ENCODE measurements around the gene TRIM72.
"Not testable (repeated sequence)": the region's sequence is repeated elsewhere in the genome, so short reads cannot be mapped to it uniquely, and the experiment has no call there.

Gene TRIM72

DNA sequence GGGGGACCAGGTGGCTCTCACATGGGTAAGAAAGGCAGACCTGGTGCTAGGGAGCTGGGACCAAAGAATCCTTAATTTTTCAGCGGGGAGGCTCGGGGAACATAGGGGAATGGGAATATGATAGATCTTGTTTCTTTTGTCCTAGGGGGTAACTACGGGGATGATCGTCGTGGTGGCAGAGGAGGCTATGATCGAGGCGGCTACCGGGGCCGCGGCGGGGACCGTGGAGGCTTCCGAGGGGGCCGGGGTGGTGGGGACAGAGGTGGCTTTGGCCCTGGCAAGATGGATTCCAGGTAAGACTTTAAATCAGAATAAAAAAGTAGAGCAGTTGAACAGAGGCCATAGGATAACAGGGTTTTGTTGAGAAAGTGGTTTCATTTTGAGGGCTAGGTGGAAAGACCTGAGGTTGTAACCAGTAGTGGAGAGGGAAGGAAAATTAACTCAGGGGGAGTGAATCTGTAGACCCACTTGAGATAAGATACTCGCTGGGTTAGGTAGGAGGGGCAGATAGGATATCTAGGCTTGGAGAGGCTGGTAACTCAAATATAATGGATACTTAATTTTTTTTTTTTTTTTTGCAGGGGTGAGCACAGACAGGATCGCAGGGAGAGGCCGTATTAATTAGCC is 23.0 kb upstream of the TRIM72 start:
- no peak for DNase-seq (ENCODE audit: low read depth)

DNA sequence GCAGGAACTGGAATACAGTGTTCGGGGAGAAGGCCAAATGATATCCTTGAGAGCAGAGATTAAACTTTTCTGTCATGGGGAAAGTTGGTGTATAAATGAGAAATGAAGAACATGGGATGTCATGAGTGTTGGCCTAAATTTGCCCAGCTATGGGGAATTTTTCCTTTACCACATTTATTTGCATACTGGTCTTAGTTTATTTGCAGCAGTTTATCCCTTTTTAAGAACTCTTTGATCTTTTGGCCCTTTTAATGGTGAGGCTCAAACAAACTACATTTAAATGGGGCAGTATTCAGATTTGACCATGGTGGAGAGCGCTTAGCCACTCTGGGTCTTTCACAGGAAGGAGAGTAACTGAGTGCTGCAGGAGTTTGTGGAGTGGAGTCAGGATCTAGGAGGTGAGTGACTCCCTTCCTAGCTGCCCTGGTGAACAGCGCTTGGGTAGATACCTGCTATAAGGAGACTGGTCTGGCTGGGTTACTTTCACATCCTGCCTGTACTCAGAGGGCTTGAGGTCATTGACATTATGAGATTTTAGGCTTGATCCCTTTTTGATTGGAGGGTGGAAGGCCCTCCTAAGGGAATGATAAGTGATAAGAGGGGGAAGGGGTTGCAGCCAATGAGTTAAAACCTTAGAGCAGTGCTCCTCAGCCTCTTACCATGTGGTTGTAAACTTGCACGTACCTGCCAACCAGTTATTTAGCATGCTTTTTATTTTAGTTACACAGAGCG is 22.1 kb upstream of the TRIM72 start:
- no peak for DNase-seq (ENCODE audit: low read depth)

DNA sequence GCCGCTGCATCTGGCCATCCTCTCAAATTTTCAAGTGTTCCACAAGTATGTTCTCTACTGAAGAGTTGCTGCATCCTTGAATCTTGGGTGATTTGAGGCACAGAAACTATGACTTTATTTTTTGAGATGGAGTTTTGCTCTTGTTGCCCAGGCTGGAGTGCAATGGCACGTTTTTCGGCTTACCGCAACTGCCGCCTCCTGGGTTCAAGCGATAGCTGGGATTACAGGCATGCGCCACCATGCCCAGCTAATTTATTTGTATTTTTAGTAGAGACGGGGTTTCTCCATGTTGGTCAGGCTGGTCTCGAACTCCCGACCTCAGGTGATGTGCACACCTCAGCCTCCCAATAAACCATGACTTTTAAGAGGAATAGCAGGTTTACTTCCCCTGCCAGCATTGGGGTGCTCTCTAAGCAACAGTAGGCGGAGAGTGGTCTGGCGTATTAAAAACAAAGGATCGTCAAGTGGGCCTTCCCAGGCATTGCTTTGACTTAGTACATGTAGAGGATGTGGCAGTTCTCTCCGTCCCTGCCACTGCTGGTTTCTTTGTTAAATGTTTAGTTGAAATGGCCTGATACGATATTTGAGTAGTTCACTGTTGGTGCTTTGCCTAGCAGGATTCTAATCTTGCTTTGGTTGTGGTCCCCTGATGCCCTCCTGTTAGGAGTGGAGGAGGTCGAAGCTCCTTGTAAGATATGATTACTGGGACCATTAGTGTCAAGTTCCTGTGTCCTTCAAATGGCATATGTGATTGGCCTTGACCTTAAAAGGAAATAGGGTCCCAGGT is 20.9 kb upstream of the TRIM72 start:
- DNase-seq (ENCODE audit: low read depth) = no peak

DNA sequence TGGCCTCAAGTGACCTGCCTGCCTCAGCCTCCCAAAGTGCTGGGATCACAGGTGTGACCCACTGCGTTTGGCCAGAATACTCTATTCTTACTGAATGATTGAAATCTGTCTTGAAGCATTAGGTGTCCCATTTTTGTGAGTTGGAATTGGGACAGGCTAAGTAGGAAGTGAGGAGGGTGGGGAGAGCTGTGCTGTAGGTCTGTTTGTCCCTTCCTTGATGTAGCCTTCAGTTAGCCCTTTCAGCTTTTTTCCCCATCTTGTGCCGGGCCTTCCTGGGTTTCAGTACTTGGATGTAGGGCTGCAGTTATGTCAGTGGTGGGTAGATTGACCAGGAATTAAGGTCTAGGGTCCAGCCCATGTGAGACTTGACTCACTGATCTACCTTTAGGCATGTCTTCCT is 20.0 kb upstream of the TRIM72 start:
- DNase-seq (ENCODE audit: low read depth) = no peak

DNA sequence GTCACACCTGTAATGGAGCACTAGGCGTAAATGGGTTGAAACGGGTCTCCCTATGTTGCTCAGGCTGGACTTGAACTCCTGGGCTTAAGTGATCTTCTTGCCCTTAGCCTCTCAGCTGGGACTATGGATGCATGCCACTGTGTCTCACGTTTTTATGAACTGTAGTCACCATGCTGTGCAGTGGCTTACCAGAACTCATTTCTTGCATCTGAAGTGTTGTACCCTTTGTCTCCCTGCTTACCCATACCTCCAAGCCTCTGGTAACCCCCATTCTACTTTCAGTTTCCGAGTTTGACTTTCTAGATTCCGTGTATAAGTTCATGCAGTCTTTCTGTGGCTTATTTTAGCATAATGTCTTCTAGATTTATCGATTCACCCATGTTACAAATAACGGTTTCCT is 19.0 kb upstream of the TRIM72 start:
- no peak for DNase-seq (ENCODE audit: low read depth)

DNA sequence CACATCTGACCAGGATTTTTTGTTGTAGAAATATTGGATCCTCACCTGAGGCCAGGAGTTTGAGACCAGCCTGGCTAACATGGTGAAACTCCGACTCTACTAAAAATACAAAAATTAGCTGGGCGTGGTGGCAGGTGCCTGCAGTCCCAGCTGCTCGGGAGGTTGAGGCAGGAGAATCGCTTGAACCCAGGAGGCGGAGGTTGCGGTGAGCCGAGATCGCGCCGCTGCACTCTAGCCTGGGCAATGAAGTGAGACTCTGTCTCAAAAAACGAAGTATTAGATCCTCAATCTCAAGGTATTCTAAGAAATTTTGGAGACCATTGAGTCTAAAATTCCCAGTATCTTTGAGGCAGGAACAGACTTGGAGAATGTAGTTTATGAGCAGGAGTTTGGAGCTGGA is 18.1 kb upstream of the TRIM72 start:
- DNase-seq (ENCODE audit: low read depth) = not testable (repeated sequence)

DNA sequence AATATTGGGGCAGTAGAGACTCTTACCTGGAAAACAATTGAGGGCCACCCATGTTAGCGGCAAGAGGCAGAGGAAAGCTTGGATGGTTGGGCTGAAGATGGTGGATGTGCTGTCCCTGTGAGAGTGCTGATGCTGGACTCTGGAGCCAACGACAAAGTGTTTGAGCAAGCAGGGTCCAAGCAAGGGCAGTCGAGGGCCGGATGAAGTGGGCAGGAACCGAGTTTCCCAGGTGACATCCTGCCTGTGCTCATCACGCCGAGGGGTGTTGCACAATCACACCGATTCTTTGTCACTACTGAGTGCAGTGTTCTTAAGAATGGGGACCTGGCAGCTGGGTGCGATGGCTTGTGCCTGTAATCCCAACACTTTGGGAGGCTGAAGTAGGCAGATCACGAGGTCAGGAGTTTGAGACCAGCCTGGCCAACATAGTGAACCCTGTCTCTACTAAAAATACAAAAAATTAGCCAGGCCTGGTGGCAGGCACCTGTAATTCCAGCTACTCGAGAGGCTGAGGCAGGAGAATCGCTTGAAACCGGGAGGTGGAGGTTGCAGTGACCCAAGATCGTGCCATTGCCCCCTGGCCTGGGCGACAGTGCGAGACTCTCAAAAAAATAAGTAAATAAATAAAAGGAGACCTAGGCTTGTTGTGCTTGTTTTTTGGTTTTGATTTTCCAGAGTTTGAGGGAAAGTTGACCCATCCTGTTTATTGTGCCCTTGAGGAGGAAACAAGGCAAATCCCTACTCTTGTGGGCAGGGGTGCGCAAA is 17.4 kb upstream of the TRIM72 start:
- no peak for DNase-seq (ENCODE audit: low read depth)

- DNase-seq (ENCODE audit: low read depth) = no peak
Measured at GRCh38 chr16:31198207-31198882, 15.6 kb upstream of the TRIM72 start.

DNA sequence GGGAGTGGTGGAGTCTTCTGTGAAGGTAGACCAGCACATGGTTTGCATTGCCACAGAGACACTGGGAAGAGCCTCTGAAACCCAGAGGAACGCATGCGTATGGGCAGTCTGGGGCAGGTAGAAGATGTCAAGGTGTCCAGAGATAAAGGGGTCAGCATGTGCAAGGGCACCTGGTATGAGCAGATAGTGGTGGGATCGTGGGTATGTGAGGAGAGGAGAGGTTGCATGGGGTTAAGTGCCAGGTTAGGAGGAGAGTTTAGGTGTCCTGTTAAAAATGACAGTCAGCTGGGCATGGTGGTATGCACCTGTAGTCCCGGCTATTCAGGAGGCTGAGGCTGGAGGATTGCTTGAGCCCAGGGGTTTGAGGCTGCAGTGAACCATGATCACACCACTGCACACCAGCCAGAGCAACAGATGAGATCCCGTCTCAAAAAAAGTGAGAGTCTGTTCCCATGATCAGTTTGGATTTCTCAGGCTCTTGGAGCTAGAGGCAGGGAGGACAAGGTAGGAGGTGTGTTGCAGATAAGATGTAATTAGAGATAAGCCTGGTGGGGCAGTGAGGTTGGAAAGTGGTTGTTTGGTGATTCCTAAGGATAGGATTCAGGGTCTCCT is 14.4 kb upstream of the TRIM72 start:
- no peak for DNase-seq (ENCODE audit: low read depth)

- DNase-seq (ENCODE audit: low read depth) = not testable (repeated sequence)
Measured at GRCh38 chr16:31200111-31200510, 13.8 kb upstream of the TRIM72 start.

DNA sequence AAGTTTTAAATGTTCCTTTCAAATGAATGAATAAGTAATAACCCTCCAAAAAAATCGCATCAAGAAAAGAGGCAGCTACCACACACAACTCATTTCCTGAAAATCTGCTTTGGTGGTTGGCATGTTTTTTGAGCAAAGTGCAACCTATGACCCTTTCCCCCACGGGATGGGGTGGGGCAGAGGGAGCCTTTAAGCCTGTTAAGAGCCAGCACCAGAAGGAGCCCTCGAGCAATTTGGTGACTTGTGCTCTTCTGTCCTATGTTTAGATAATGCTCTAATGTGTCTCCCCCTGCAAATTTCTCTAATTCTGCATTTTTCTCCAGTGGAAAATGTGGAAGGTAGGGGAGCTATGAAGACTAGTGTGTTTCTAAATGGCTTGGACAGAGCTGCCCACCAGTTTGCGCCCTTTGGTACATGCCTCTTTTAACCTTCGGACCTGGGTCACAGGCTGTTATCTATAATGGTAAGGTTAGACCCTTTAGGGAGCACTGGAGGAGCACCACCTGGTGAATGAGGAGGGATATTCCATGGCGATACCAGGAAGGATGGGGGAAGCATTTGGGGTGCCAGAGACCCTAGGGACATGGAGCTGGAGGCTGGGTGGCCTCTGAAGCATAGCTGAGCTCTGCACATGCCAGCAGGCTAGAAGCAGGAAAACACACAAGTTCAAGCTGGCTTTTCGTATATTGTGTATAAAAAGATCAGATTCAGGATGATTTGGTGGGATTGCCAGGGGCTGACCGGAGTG is 12.9 kb upstream of the TRIM72 start:
- DNase-seq (ENCODE audit: low read depth) = no peak

- DNase-seq (ENCODE audit: low read depth) = no peak
Measured at GRCh38 chr16:31201582-31202413, 12.1 kb upstream of the TRIM72 start.

DNA sequence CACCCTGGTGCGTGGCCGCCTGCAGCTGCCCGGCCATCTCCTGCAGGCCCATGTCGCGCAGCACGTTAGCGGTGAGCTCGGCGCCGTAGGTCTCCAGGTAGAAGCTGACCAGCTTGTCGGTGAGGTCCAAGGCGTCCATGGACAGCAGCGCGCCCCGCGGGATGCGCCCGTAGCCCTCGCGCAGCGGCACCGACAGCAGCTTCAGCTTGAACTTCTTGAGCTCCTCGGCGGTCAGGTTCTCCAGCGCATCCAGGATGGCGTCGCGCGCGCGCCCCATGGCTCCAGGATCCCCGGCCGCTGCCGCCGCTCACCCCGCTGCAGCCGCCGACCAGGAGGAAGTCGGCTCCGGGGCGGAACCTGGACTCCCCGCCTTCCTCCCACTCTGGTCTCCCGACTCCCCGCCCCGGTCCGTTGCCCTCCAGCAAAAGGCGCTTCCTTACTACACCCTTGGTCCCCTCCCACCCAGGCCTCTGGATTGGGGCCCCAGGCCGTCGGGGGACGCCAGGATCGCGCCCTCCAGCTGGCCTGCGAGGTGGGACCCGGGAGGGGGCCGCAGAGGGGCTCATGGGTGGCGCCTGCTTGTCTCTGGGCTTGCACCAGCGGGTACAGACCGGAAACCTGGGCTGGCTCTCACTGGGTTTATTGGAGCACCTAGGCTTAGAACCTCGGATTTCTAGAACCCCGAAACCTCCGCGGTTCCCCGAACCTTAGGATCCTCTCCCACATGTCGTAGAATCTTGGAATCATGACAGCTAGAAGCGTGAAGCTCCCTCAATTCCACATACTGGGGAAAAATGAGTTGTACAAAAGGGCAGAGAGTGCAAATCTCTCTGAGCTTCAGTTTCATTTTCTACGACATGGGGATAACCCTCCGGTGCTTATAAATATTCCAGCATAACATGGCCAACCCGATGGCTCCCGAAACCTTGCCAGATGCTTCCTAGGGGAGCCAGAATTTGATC is 11.2 kb upstream of the TRIM72 start, which contains the start of gene PYCARD:
Gene PYCARD (minus strand): TSS at position 347 of the 962 bp plus-strand sequence. CDS start 70 bp downstream, at position 277.
- DNase-seq (ENCODE audit: low read depth) = no peak

GRCh38 chr16:31204871-31205666 is 8.8 kb upstream of the TRIM72 start:
- DNase-seq (ENCODE audit: low read depth) = no peak

GRCh38 chr16:31206776-31207175 is 7.1 kb upstream of the TRIM72 start:
- no peak for DNase-seq (ENCODE audit: low read depth)

- DNase-seq (ENCODE audit: low read depth) = no peak
Measured at GRCh38 chr16:31213342-31213741, 577 bp upstream of the TRIM72 start.

DNA sequence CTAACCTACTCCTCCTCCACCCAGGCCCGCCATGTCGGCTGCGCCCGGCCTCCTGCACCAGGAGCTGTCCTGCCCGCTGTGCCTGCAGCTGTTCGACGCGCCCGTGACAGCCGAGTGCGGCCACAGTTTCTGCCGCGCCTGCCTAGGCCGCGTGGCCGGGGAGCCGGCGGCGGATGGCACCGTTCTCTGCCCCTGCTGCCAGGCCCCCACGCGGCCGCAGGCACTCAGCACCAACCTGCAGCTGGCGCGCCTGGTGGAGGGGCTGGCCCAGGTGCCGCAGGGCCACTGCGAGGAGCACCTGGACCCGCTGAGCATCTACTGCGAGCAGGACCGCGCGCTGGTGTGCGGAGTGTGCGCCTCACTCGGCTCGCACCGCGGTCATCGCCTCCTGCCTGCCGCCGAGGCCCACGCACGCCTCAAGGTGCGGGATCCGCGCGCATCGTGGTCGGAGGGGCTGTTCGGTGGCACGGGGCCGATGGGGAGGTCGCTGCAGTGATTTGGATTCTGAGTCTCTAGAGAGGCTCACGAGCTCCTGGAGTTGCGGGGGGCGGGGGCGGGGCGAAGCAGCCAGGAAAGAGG is 878 bp downstream of the TRIM72 start:
- no peak for DNase-seq (ENCODE audit: low read depth)
